AG04450 (cell line): Measurements from ENCODE around the gene PLEKHH1. TPM values are rescaled to one million over a fixed set of nuclear protein-coding genes. Genes with fewer than 3 reads are reported as not detected.

Source experiments
- CTCF ChIA-PET: fragments of 300-600, 350-600 bp; formaldehyde crosslinking; extraction: SDS; loops from one replicate; lab custom pipeline; 2022; ENCODE audit warnings: antibody characterized with exemption, inconsistent platforms; lab: Charles Lee
- POLR2A ChIA-PET: fragments of 350-600 bp; formaldehyde crosslinking; extraction: SDS; loops from one replicate; lab custom pipeline; 2021; ENCODE audit warnings: antibody characterized with exemption, inconsistent platforms; lab: Yijun Ruan, JAX
- DNase-seq: peaks from one replicate; pipeline ENCODE4 v3.0.0-alpha.2; 2011; ENCODE audit warnings: low read depth, low spot score
- H3K27ac ChIP-seq: one replicate; pipeline ENCODE4 v1.5.1; 2012; ENCODE audit warnings: low read depth, low read length, control low read depth
- H3K27me3 ChIP-seq: one replicate; pipeline ENCODE4 v1.6.0; 2012; ENCODE audit warnings: low read length; ENCODE audit not compliant: control insufficient read depth, insufficient read depth
- H3K4me3 ChIP-seq: 2 replicates; pipeline ENCODE4 v1.5.1; 2011; ENCODE audit warnings: mild to moderate bottlenecking, low read depth, low read length, control low read depth
- H3K9me3 ChIP-seq: 2 replicates; pipeline ENCODE4 v1.5.1; 2012; ENCODE audit warnings: low read length; ENCODE audit not compliant: control insufficient read depth, insufficient read depth
- polyA plus RNA-seq: library from polyadenylated mRNA; depleted of rRNA; stranded (reverse); fragments of >200 nt; gene quantifications from 2 replicates; pipeline ENCODE4 v1.2.3, GENCODE V29; 2011
- TF ChIP-seq, protein P1 (sequence below): IDR thresholded peaks from 2 replicates; pipeline ENCODE4 v1.5.1; 2011; ENCODE audit warnings: low read depth, low read length, control low read depth, inconsistent platforms

The PLEKHH1 gene
- polyA plus RNA-seq, 1 experiment, result 0.19 TPM

DNA sequence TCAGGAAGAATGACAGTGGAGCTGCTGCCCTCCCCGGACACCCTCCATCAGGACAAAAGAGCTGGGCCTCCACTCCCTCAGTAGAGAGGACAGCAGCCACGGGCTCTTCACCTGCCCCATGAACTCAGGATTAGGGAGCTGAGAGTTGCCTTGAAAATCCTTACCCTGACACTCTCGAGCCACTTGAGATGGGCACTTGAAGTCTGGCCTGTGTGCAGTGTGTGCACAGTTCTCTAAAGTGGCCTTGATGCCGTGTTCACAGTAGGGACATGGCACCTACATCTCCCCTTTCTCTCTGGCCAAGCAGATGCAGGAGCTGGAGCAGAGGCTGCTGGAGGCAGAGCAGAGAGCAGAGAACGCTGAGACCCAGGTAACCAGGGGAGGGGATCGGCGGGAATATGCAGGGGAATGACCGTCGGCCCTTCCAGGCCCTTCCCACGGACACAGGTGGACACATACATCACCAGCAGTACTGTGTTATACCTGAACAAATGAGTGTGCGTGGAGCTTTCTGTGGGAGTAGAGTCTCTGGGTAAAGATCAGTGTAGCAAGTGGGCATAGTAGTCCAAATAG lies 22.5 kb downstream of the PLEKHH1 start:
- peaks cover 2% of the 10 kb centered on the region for H3K27me3 ChIP-seq
- no peaks in the 10 kb centered on the region for H3K9me3 ChIP-seq
- H3K4me3 ChIP-seq, result no peak overlapping the region
- POLR2A ChIA-PET, result no interaction called here
- H3K27ac ChIP-seq, result no peak overlapping the region
- no peak for DNase-seq
- TF ChIP-seq, protein P1, sequence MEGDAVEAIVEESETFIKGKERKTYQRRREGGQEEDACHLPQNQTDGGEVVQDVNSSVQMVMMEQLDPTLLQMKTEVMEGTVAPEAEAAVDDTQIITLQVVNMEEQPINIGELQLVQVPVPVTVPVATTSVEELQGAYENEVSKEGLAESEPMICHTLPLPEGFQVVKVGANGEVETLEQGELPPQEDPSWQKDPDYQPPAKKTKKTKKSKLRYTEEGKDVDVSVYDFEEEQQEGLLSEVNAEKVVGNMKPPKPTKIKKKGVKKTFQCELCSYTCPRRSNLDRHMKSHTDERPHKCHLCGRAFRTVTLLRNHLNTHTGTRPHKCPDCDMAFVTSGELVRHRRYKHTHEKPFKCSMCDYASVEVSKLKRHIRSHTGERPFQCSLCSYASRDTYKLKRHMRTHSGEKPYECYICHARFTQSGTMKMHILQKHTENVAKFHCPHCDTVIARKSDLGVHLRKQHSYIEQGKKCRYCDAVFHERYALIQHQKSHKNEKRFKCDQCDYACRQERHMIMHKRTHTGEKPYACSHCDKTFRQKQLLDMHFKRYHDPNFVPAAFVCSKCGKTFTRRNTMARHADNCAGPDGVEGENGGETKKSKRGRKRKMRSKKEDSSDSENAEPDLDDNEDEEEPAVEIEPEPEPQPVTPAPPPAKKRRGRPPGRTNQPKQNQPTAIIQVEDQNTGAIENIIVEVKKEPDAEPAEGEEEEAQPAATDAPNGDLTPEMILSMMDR, result no peak
- CTCF ChIA-PET, result interaction anchor here (1.2 to 4.8 kb wide), 2 partner anchors 16 to 129 kb away, joined by 4 to 20 read pairs; no protein-coding TSS in a partner anchor

DNA sequence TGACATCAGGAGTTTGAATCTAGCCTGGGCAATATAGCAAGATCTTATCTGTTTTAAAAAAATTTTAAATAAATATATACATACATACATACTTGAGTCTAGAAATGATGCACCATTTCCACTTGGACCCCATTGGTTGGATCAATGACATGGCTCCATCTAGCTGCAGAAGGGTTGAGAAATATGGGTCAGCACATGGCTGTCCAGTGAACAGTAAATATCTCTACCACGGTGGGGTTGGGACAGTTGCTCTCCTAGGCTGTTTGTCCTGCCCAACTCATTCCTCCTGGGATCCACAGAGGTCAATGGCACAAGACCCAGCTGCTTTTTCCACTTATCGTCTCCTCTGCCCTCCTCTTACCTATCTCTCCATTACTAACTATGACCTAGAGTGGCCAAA lies 23.6 kb downstream of the PLEKHH1 start:
- no peak for DNase-seq
- H3K4me3 ChIP-seq, result no peak overlapping the region
- H3K27me3 ChIP-seq, result peaks cover 4% of the 10 kb centered on the region
- POLR2A ChIA-PET, result no interaction called here
- CTCF ChIA-PET, result interaction anchor here (1.2 to 4.8 kb wide), 3 partner anchors 13 to 130 kb away, joined by 3 to 20 read pairs (median 4); no protein-coding TSS in a partner anchor
- H3K27ac ChIP-seq, result no peak overlapping the region
- H3K9me3 ChIP-seq, result no peaks in the 10 kb centered on the region
- TF ChIP-seq, protein P1, result no peak

DNA sequence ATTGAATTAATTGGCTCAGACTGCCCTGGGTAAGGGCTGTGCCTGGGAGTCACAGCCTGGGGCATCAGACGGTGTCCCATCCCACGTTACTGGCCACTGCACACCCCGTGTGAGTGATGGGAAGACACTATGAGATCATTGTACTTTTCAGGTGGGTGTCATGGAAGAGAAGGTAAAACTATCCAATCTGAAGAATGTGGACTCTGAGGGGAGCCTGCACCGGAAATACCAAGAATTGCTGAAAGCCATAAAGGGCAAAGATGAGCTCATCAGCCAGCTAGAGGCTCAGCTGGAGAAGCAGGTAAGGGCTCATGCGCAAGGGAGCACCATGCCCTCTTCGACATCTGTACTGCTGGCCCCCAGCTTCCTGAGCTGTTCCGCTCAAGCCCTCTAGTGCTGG lies 24.0 kb downstream of the PLEKHH1 start:
- TF ChIP-seq, protein P1, result no peak

DNA sequence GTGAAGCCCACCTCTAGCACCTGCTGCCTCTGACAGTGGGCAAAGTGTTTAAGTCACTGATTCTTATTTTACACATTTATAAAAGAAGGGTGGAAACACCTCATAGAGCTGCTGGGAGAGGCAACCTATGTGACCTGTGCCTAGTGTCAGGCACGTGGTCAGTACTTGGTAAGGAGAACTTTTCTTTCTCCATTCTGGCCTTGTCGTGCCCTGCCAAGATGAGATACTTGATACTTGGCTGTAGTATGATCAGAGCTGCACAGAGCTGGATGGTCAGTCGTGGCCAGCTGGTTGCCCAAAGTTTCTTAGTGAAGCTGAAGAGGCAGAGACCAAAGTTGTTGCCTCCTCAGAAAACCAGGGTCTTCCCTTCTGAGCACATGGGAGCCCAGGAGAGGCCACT lies 24.6 kb downstream of the PLEKHH1 start:
- DNase-seq, result no peak
- POLR2A ChIA-PET, result no interaction called here
- H3K9me3 ChIP-seq, result no peaks in the 10 kb centered on the region
- H3K27me3 ChIP-seq, result peaks cover 7% of the 10 kb centered on the region
- no peak overlapping the region for H3K4me3 ChIP-seq
- TF ChIP-seq, protein P1, result no peak
- CTCF ChIA-PET, result interaction anchor here (0.7 to 4.8 kb wide), 7 partner anchors 9 to 130 kb away, joined by 3 to 20 read pairs (median 3); no protein-coding TSS in a partner anchor
- no peak overlapping the region for H3K27ac ChIP-seq

More for the DNA sequence above, 24.0 kb downstream of the PLEKHH1 start:
- H3K27me3 ChIP-seq, result peaks cover 4% of the 10 kb centered on the region
- ChIA-PET POLR2A (no interaction called here), CTCF (interaction anchor here (0.7 to 4.8 kb wide), 5 partner anchors 9 to 30 kb away, joined by 3 to 20 read pairs (median 3); no protein-coding TSS in a partner anchor)
- no peak overlapping the region for H3K4me3 ChIP-seq
- no peak overlapping the region for H3K27ac ChIP-seq
- H3K9me3 ChIP-seq, result no peaks in the 10 kb centered on the region
- DNase-seq, result no peak

DNA sequence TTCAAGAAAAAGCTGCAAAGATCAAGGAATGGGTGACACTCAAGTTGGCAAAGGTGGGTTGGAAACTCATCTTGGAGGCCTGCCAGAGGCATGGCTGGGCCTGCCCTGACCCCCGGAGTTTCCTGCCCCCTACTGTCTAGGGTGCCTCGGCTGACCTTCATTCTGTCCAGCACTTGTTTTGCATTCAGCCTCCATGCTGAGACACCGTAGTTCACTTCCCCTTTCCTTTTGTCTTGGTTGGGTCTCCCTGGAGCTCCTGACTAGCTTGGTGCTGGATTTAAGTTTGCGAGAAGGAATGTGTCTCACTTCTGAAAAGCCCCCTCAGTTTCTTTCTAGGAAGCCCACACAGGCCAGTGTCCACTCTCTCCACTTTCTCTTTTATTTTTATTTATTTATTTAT lies 26.5 kb downstream of the PLEKHH1 start:
- no peak overlapping the region for H3K4me3 ChIP-seq
- no peak for DNase-seq
- TF ChIP-seq, protein P1, result no peak
- H3K9me3 ChIP-seq, result no peaks in the 10 kb centered on the region
- H3K27ac ChIP-seq, result no peak overlapping the region
- POLR2A ChIA-PET, result no interaction called here
- peaks cover 4% of the 10 kb centered on the region for H3K27me3 ChIP-seq
- CTCF ChIA-PET, result interaction anchor here (1.9 kb wide), 1 partner anchor 11 kb away, joined by 7 read pairs; no protein-coding TSS in a partner anchor
